ENCODE data around the gene SMARCB1. TPM values are rescaled to one million over a fixed set of nuclear protein-coding genes. Genes with fewer than 3 reads are reported as not detected.

SMARCB1 gene
- total RNA-seq, 1 experiment from 2014 or later: 136 TPM

GRCh38 chr22:23875801-23876200, 89.0 kb downstream of the SMARCB1 start:
- H3K27ac ChIP-seq (ENCODE audit: insufficient read length, low read depth, low read length): no peak overlapping the region
- no peaks in the 10 kb centered on the region for H3K79me1 ChIP-seq (ENCODE audit: insufficient read depth, low read depth, low read length, poor library complexity, severe bottlenecking)
- Mint-ChIP-seq H3K27me3 (ENCODE audit: low read depth) (no peaks in the 10 kb centered on the region), H3K36me3 (ENCODE audit: insufficient read depth in 1 of 3, low read depth in 3 of 3) (peaks cover 4 to 19% (median 10%) of the 10 kb centered on the region in 3 experiments; a peak in 5 of 7 replicates), H3K4me1 (peaks cover 0 to 4% of the 10 kb centered on the region in 2 experiments; a peak in 1 of 4 replicates), H3K27ac (no peak overlapping the region), H3K4me3 (no peak overlapping the region), H3K9me3 (no peaks in the 10 kb centered on the region)
- no peak overlapping the region for H2BK5ac ChIP-seq (ENCODE audit: insufficient read length, low read length)
- no CpG with 5 or more reads among the region's 2 CpGs for WGBS (ENCODE audit: extremely low coverage, insufficient read length, low lambda C conversion rate)
- H4K5ac ChIP-seq (ENCODE audit: insufficient read length, low read depth, low read length): no peak overlapping the region
- no peak overlapping the region for H4K91ac ChIP-seq (ENCODE audit: insufficient read length, low read depth, low read length)
- H3K23me2 ChIP-seq (ENCODE audit: insufficient read length, low read depth, low read length, poor library complexity, severe bottlenecking): no peaks in the 10 kb centered on the region
- no peaks in the 10 kb centered on the region for H4K20me1 ChIP-seq (ENCODE audit: control insufficient read depth, insufficient read depth, insufficient read length)
- no peak overlapping the region for H3K14ac ChIP-seq (ENCODE audit: insufficient read depth, low read length)
- H3T11ph ChIP-seq (ENCODE audit: low read length): no peak overlapping the region
- H2BK15ac ChIP-seq (ENCODE audit: low read depth, low read length): no peak overlapping the region
- H2AK5ac ChIP-seq (ENCODE audit: insufficient read length, low read length): no peak overlapping the region
- H2AFZ ChIP-seq (ENCODE audit: low read length): no peak overlapping the region
- H3K79me2 ChIP-seq (ENCODE audit: insufficient read depth, low read length): no peaks in the 10 kb centered on the region
- H3K9ac ChIP-seq (ENCODE audit: extremely low read depth, insufficient read length, low read length): no peak overlapping the region
- H3K4me2 ChIP-seq (ENCODE audit: insufficient read depth, insufficient read length, low read length): no peak overlapping the region
- H3K4ac ChIP-seq (ENCODE audit: low read depth, low read length): no peak overlapping the region
- no peaks in the 10 kb centered on the region for H3K9me3 ChIP-seq (ENCODE audit: control insufficient read depth, low read depth, low read length)
- no peak overlapping the region for H3K18ac ChIP-seq (ENCODE audit: insufficient read length, low read depth, low read length)
- H3K27me3 ChIP-seq (ENCODE audit: insufficient read depth, low read length): no peaks in the 10 kb centered on the region
- no peak overlapping the region for H3K56ac ChIP-seq (ENCODE audit: insufficient read length, low read depth, low read length)
- no peak overlapping the region for H2BK20ac ChIP-seq (ENCODE audit: low read depth, low read length, poor library complexity, severe bottlenecking)
- H2BK12ac ChIP-seq (ENCODE audit: insufficient read length, low read depth, low read length): no peak overlapping the region
- no peak overlapping the region for H4K8ac ChIP-seq (replicated peaks; ENCODE audit: insufficient read length, low read depth, low read length)
- no peaks in the 10 kb centered on the region for H3K4me1 ChIP-seq (ENCODE audit: insufficient read depth, low read length)
- DNase-seq: no peak
- TF ChIP-seq, protein P1, sequence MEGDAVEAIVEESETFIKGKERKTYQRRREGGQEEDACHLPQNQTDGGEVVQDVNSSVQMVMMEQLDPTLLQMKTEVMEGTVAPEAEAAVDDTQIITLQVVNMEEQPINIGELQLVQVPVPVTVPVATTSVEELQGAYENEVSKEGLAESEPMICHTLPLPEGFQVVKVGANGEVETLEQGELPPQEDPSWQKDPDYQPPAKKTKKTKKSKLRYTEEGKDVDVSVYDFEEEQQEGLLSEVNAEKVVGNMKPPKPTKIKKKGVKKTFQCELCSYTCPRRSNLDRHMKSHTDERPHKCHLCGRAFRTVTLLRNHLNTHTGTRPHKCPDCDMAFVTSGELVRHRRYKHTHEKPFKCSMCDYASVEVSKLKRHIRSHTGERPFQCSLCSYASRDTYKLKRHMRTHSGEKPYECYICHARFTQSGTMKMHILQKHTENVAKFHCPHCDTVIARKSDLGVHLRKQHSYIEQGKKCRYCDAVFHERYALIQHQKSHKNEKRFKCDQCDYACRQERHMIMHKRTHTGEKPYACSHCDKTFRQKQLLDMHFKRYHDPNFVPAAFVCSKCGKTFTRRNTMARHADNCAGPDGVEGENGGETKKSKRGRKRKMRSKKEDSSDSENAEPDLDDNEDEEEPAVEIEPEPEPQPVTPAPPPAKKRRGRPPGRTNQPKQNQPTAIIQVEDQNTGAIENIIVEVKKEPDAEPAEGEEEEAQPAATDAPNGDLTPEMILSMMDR (conservative IDR thresholded peaks at IDR 0.05): no peak
- H2BK120ac ChIP-seq (ENCODE audit: low read depth, low read length, poor library complexity, severe bottlenecking): no peak overlapping the region
- H3K23ac ChIP-seq (ENCODE audit: insufficient read length, low read depth, low read length): no peak overlapping the region
